Neural progenitor cell (in vitro differentiated cells): ENCODE data around the gene IKBKE.

Experiments
- EZH2 ChIP-seq: fragments of 200-600 bp; sonication (generic); IDR thresholded peaks from 2 replicates; pipeline ENCODE4 v1.6.1; 2017; ENCODE audit warnings: antibody characterized with exemption, mild to moderate bottlenecking, moderate library complexity
- TF ChIP-seq, protein P1 (sequence below): fragments of 200-600 bp; sonication (generic); IDR thresholded peaks from 2 replicates; pipeline ENCODE4 v1.5.1; 2017; ENCODE audit warnings: antibody characterized with exemption, mild to moderate bottlenecking

DNA sequence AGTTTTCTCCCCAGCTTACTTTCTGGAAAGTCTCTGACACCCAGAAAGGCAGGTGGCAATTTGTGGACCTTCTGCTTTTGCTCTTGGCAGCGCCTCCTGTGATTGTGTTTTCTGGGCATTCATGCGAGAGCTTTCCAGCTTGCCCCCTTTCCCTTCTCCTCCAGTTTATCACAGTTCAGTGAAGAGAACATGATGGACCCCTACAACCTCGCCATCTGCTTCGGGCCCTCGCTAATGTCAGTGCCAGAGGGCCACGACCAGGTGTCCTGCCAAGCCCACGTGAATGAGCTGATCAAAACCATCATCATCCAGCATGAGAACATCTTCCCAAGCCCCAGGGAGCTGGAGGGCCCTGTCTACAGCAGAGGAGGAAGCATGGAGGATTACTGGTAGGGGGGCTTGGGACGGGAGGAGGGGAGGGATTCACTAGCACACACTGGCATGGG, 24.3 kb upstream of the IKBKE start:
- no peak for TF ChIP-seq EZH2
- TF ChIP-seq, protein P1, sequence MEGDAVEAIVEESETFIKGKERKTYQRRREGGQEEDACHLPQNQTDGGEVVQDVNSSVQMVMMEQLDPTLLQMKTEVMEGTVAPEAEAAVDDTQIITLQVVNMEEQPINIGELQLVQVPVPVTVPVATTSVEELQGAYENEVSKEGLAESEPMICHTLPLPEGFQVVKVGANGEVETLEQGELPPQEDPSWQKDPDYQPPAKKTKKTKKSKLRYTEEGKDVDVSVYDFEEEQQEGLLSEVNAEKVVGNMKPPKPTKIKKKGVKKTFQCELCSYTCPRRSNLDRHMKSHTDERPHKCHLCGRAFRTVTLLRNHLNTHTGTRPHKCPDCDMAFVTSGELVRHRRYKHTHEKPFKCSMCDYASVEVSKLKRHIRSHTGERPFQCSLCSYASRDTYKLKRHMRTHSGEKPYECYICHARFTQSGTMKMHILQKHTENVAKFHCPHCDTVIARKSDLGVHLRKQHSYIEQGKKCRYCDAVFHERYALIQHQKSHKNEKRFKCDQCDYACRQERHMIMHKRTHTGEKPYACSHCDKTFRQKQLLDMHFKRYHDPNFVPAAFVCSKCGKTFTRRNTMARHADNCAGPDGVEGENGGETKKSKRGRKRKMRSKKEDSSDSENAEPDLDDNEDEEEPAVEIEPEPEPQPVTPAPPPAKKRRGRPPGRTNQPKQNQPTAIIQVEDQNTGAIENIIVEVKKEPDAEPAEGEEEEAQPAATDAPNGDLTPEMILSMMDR = no peak
